Immature natural killer cell (primary cell): Measurements from ENCODE around the gene CSF2RB. TPM values are rescaled to one million over a fixed set of nuclear protein-coding genes. Genes with fewer than 3 reads are reported as not detected.

Experiments
- DNase-seq, 3 donors: peaks; one replicate each; pipeline ENCODE4 v3.0.0; 2022; ENCODE audit warnings: mixed read lengths in 1 of 3
- H3K27ac Mint-ChIP-seq, 6 donors: one replicate each; pipeline ENCODE4 v1.8.0; 2020; ENCODE audit warnings: mixed read lengths in 6 of 6, mild to moderate bottlenecking in 5 of 6, inconsistent platforms in 4 of 6, moderate library complexity in 3 of 6
- H3K27me3 Mint-ChIP-seq, 3 donors: one replicate each; pipeline ENCODE4 v1.8.0; 2020 to 2021; ENCODE audit warnings: low read depth in 3 of 3, mild to moderate bottlenecking in 3 of 3, mixed read lengths in 3 of 3, moderate library complexity in 3 of 3, inconsistent platforms in 1 of 3
- H3K36me3 Mint-ChIP-seq, 3 donors: one replicate each; pipeline ENCODE4 v1.8.0; 2020; ENCODE audit warnings: mixed read lengths in 3 of 3, inconsistent platforms in 2 of 3, mild to moderate bottlenecking in 2 of 3
- H3K4me1 Mint-ChIP-seq, 2 donors: one replicate each; pipeline ENCODE4 v1.8.0; 2020; ENCODE audit warnings: inconsistent platforms in 2 of 2, mild to moderate bottlenecking in 2 of 2, mixed read lengths in 2 of 2, moderate library complexity in 1 of 2
- H3K4me3 Mint-ChIP-seq, 5 donors: one replicate each; pipeline ENCODE4 v1.8.0; 2020; ENCODE audit warnings: mild to moderate bottlenecking in 5 of 5, mixed read lengths in 5 of 5, inconsistent platforms in 3 of 5, moderate library complexity in 3 of 5
- H3K9me3 Mint-ChIP-seq, 6 donors: one replicate each; pipeline ENCODE4 v1.8.0; 2020; ENCODE audit warnings: mild to moderate bottlenecking in 6 of 6, mixed read lengths in 6 of 6, inconsistent platforms in 4 of 6, moderate library complexity in 3 of 6
- polyA plus RNA-seq, 3 donors: library from polyadenylated mRNA; unstranded; fragments of 300-500 nt; fragmentation: Illumina TruSeq; gene quantifications; one replicate each; pipeline ENCODE4 v1.2.3, GENCODE V29; 2021

CSF2RB gene
- under 1 TPM in 2 of 3 donors, not detected in 1; 0.47 to 0.77 TPM for polyA plus RNA-seq

DNA sequence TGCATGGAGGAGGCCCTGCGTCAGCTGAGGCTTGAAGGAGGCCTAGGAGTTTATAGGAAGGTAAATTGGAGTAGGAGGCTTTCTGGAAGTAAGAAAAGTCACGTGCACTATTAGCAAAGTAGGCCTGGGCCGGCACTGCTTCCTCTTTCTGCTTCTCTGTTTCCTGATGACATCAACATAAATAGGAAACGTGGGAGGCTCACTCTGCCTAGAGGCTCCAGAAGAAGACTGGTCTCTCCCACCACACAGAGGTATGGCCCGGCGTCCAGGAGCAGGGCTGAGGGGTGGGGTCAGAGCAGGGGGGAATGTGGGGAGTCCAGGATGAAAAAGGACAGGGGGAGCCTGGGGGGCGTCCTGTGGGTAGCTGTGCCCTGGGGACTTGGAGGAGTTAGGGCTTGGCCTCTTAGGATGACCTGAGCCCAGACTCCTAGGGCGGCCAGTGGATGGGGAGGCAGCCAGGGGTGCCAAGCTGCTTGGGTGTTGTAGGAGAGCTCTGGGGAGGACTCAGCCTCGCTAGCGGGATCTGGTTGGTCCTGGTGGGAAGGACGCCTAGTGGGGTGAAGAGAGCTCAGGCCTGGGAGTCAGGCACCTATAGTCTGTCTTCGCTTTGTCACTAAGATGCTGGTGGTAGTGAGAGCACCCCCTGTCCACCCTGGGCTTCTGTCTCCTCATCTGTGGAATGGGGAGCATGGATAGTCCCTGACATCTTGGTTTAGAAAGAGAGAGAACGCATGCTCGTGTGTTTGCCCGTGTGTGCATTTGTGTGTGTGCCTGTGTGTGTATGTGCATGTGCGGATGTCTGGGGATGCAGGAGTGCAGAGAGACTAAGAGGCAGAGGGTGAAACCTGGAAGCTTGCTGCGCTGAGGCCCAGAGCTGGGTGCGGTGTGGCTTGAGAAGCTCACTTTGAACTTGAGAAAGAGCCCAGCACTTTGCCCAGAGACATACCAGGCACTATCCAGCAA lies at the start of gene CSF2RB:
Gene CSF2RB (plus strand): TSS at position 202 of the 963 bp plus-strand sequence. CDS start 8,580 bp downstream, outside the sequence.
- no peaks in the 10 kb centered on the region for H3K36me3 Mint-ChIP-seq
- peaks cover 3 to 24% (median 5%) of the 10 kb centered on the region in 3 donors for H3K27me3 Mint-ChIP-seq
- H3K4me1 Mint-ChIP-seq = no peaks in the 10 kb centered on the region
- H3K9me3 Mint-ChIP-seq = no peaks in the 10 kb centered on the region
- DNase-seq = no peak
- peak within 1 kb of the TSS in 1 of 6 donors; percentile 22 for H3K27ac Mint-ChIP-seq
- H3K4me3 Mint-ChIP-seq = peak within 1 kb of the TSS in 1 of 5 donors; percentile 12

DNA sequence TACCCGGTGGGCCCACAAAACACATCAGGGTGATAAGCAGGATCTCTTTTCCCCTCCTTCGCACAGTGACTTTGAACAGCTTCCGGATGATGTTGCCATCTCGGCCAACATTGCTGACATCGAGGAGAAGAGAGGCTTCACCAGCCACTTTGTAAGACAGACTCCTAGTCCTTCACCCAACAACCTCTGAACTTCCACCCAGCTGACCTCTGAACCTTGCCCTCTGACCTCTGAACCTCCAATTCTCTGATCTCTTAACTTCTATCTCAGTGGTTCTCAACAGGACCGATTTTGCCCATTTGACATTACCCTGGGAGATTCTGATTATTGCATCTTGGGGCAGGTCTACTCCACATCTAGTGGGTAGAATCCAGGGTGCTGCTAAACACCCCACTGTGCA lies 49.4 kb upstream of the CSF2RB start:
- no peak overlapping the region for H3K27ac Mint-ChIP-seq
- no peaks in the 10 kb centered on the region for H3K36me3 Mint-ChIP-seq
- DNase-seq = no peak
- no peak overlapping the region for H3K4me3 Mint-ChIP-seq
- no peaks in the 10 kb centered on the region for H3K9me3 Mint-ChIP-seq
- peaks cover 0 to 1% of the 10 kb centered on the region in 2 donors for H3K4me1 Mint-ChIP-seq
- H3K27me3 Mint-ChIP-seq = peaks cover 0 to 2% (median 2%) of the 10 kb centered on the region in 3 donors

DNA sequence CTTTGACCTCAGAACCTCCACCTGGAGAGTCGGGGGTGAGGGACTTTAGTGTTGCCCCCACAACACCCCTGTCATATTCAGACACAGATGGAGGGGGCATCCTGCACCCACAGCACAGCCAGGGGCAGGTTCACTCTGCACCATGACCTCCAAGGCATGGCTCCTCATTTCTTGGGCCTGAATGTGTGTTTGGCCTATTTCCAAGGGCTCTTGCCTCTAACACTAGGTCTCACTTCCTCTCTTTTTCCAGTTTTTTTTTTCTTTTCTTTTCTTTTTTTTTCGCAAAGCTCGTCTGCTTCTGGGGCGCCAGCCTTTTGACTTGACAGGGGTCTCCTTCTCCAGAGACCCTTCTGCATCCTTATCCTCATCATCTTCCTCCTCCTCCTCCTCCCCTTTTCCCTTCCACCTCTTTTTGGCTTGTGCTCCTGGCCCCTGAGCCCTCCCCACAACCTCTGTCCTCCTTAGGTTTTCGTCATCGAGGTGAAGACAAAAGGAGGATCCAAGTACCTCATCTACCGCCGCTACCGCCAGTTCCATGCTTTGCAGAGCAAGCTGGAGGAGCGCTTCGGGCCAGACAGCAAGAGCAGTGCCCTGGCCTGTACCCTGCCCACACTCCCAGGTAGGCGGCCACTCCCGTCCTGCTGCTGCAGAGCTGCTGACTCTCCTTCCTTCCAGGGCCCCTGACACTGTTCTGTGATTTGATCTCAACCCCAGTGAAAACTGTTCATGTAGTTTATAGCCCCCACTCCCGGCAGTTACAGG lies 48.8 kb upstream of the CSF2RB start:
- Mint-ChIP-seq H3K27ac (peak overlapping the region in 1 of 6 donors; percentile 52), H3K9me3 (no peaks in the 10 kb centered on the region), H3K27me3 (peaks cover 0 to 4% (median 4%) of the 10 kb centered on the region in 3 donors), H3K36me3 (no peaks in the 10 kb centered on the region), H3K4me3 (no peak overlapping the region), H3K4me1 (peaks cover 0 to 1% of the 10 kb centered on the region in 2 donors)
- no peak for DNase-seq

DNA sequence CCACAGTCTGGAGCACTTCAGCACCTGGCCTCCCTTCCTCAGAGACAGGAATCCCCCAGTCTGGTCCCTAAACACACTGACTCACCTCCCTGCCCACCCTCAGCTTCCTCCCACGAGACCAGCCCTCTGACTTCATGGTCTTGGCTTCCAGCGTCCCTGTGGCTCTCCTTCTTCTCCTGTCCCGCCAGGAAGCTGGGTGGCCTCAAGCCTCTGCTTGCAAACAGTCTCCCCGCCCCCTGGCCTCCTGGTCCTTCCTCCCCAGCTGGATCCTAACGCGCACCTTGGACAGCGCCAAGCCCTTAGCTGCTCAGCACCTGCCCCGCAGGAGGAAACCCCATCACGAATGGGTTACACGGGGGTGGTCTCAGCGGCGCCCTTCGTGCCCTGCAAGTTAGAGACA lies 48.1 kb upstream of the CSF2RB start:
- H3K36me3 Mint-ChIP-seq = no peaks in the 10 kb centered on the region
- H3K4me3 Mint-ChIP-seq = no peak overlapping the region
- peaks cover 0 to 7% (median 1%) of the 10 kb centered on the region in 3 donors for H3K27me3 Mint-ChIP-seq
- H3K27ac Mint-ChIP-seq = no peak overlapping the region
- peaks cover 0 to 1% of the 10 kb centered on the region in 2 donors for H3K4me1 Mint-ChIP-seq
- no peaks in the 10 kb centered on the region for H3K9me3 Mint-ChIP-seq
- no peak for DNase-seq

DNA sequence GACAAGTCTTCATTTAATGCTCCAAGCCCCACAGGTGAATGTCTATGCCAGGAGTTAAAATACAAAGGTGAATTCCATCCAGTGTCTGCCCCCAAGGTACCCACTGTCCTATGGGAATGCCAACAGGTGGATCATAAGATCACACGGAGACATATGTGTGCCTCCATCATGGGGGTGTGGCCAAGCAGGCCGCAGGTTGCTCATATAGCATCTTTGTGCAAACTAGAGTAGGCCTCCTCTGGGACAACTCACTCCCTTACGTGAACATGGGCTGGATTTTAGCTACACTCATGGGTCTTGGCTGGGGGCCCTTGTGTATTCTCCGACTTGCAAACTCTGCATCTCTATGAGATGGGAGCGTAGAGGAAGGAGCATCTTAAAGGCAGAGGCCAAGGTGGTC lies 45.7 kb upstream of the CSF2RB start:
- Mint-ChIP-seq H3K27ac (no peak overlapping the region), H3K36me3 (no peaks in the 10 kb centered on the region), H3K4me3 (no peak overlapping the region), H3K4me1 (no peaks in the 10 kb centered on the region), H3K27me3 (peaks cover 1 to 7% (median 2%) of the 10 kb centered on the region in 3 donors), H3K9me3 (no peaks in the 10 kb centered on the region)
- DNase-seq = no peak

DNA sequence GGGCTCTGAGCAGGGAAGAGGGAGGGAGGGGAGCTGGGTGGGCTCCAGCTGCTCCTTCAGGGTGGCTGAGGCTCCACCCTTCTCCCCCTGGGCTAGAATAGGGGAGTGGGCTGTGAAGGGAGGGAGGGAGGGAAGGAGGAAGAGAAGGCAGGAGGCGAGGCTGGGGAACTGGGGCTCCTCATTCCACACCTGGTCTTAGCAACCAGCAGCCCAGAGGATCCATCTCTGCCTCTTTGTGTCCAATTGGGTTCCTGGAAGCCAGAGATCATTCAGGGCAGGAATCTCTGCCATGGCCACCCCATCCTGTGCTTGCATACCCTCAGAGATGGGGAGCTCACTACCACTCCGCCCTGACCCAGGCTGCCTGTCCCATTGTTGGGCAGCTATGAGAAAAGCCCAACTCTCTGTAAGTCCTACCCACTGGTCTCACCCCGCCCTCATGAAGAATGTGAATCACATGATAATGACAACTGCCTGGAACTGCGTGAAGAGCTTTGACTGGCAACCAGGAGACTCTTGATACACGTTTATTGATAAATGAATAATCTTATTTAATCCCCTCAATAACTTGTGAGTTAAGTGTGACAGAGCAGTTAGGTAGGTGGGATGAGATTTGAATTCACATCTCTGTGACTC lies 44.8 kb upstream of the CSF2RB start:
- no peaks in the 10 kb centered on the region for H3K36me3 Mint-ChIP-seq
- peaks cover 1 to 7% (median 4%) of the 10 kb centered on the region in 3 donors for H3K27me3 Mint-ChIP-seq
- no peak overlapping the region for H3K4me3 Mint-ChIP-seq

DNA sequence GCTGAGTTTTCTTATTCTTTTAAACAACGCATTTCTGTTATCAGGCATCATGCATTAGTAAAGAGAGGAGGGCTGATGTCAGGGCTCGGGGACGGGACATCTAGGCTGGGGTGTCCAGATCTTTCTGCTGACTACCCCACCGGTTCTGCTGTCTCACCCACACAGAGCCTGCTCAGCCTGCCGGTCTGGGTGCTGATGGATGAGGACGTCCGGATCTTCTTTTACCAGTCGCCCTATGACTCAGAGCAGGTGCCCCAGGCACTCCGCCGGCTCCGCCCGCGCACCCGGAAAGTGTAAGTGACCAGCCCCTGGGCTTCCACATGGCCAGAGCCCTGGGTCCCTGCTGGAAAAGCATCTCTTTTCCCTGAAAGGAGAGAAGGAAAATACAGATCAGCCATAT lies 43.2 kb upstream of the CSF2RB start:
- no peak for DNase-seq
- peaks cover 1 to 5% (median 4%) of the 10 kb centered on the region in 3 donors for H3K27me3 Mint-ChIP-seq
- no peaks in the 10 kb centered on the region for H3K9me3 Mint-ChIP-seq
- H3K36me3 Mint-ChIP-seq = no peaks in the 10 kb centered on the region
- peaks cover 6 to 7% of the 10 kb centered on the region in 2 donors for H3K4me1 Mint-ChIP-seq
- no peak overlapping the region for H3K27ac Mint-ChIP-seq
- no peak overlapping the region for H3K4me3 Mint-ChIP-seq

More for the DNA sequence above, 44.8 kb upstream of the CSF2RB start:
- Mint-ChIP-seq H3K9me3 (no peaks in the 10 kb centered on the region), H3K4me1 (peaks cover 2% of the 10 kb centered on the region in 2 donors), H3K27ac (no peak overlapping the region)
- no peak for DNase-seq

DNA sequence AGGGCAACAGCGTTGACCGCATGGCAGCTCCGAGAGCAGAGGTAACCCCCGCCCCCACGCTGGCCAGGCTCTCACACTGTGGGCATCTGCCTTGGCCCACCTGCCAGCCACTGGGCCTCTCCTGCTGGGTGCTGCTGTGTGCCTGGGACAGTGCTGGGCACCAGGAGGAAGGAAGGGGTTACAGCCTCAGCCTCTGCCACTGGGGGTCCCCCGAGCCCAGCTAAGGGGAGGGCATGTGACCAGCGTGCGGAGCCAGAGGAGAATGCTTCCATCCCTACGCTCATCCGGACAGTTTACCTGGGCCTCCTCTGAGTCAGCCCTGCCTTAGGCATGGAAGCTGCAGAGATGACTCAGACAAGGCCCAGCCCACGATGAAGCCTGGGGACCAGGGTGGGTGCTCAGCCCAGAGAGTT lies 41.8 kb upstream of the CSF2RB start:
- Mint-ChIP-seq H3K27me3 (peaks cover 1 to 5% (median 4%) of the 10 kb centered on the region in 3 donors), H3K27ac (no peak overlapping the region), H3K36me3 (no peaks in the 10 kb centered on the region), H3K4me1 (peaks cover 6 to 7% of the 10 kb centered on the region in 2 donors), H3K9me3 (no peaks in the 10 kb centered on the region), H3K4me3 (no peak overlapping the region)
- no peak for DNase-seq

DNA sequence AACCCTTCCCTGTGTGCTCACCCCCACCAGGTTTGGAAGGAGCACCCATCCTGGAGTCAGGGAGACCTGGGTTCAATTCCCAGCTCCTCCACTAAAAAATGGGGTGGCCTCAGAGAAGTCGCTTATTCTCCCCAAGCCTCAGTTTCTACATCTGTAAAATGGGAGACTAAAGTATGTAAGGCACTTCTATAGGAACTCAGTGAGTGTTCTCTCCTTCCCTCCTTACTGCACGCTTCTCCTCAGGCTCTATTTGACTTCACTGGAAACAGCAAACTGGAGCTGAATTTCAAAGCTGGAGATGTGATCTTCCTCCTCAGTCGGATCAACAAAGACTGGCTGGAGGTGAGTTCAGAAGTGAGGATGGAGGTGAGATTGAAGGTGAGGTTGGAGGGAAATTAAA lies 41.3 kb upstream of the CSF2RB start:
- no peak overlapping the region for H3K4me3 Mint-ChIP-seq
- H3K9me3 Mint-ChIP-seq = no peaks in the 10 kb centered on the region
- peaks cover 6 to 7% of the 10 kb centered on the region in 2 donors for H3K4me1 Mint-ChIP-seq
- peak overlapping the region in 2 of 6 donors; percentile 41 to 63 for H3K27ac Mint-ChIP-seq
- DNase-seq = no peak
- peaks cover 1 to 5% (median 4%) of the 10 kb centered on the region in 3 donors for H3K27me3 Mint-ChIP-seq
- no peaks in the 10 kb centered on the region for H3K36me3 Mint-ChIP-seq

DNA sequence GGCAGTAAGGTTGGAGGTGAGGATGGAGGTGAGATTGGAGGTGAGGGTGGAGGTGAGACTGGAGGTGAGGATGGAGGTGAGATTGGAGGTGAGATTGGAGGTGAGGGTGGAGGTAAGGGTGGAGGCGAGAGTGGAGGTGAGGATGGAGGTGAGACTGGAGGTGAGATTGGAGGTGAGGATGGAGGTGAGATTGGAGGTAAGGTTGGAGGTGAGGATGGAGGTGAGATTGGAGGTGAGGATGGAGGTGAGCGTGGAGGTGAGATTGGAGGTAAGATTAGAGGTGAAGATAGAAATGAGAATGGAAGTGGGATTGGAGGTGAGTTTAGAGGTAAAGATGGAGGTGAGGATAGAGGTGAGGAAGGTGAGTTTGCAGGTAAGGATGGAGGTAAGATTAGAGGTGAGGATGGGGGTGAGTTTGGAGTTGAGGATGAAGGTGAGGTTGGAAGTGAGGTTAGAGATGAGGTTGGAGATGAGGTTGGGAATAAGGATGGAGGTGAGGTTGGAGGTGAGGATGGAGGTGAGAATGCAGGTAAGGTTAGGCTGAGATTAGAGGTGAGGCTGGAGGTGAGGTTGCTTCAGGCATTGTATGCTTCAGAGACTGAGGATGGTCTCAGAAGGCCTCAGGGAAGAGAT lies 40.4 kb upstream of the CSF2RB start:
- H3K36me3 Mint-ChIP-seq = no peaks in the 10 kb centered on the region
- peaks cover 6 to 7% of the 10 kb centered on the region in 2 donors for H3K4me1 Mint-ChIP-seq
- peak overlapping the region in 1 of 6 donors; percentile 65 for H3K27ac Mint-ChIP-seq
- H3K27me3 Mint-ChIP-seq = peaks cover 1 to 8% (median 4%) of the 10 kb centered on the region in 3 donors
- no peak for DNase-seq
- no peaks in the 10 kb centered on the region for H3K9me3 Mint-ChIP-seq
- H3K4me3 Mint-ChIP-seq = no peak overlapping the region

DNA sequence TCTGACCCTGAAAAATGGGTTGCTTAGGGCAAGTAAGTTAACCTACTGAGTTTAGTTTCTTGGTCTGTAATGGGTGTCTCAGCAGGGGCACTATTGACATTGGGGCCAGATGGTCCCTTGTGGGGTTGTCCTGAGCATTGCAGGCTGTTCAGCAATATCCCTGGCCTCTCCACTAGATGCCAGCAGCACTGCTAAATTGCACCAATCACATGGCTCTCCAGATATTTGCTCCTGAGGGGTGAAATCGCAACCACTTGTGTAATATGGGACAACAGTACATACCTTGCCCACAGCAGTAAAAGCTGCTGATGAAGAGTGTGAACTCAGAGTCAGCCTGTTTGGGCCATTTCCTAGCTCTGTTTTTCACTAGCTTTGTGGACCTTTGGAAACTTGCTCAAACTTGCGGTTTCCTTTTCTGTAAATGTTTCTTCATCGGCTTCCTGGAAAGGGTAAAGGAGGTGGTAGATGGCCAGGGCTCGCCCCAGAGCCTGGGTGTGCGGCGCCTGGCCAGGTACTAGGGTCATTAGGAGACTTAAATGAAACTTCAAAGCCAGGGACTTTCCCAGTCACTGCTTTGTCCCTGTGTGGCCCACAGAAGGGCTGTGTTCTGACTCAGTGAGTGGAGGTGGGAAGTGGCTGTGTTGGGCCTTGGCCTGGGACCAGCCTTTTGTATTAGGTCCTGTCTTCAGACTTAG lies 39.7 kb upstream of the CSF2RB start:
- DNase-seq = no peak
- peaks cover 1 to 8% (median 4%) of the 10 kb centered on the region in 3 donors for H3K27me3 Mint-ChIP-seq
- H3K36me3 Mint-ChIP-seq = no peaks in the 10 kb centered on the region
- H3K4me3 Mint-ChIP-seq = no peak overlapping the region
- peak overlapping the region in 4 of 6 donors; percentile 29 to 51 (median 43) for H3K27ac Mint-ChIP-seq
- H3K9me3 Mint-ChIP-seq = no peaks in the 10 kb centered on the region
- peaks cover 6 to 7% of the 10 kb centered on the region in 2 donors for H3K4me1 Mint-ChIP-seq

DNA sequence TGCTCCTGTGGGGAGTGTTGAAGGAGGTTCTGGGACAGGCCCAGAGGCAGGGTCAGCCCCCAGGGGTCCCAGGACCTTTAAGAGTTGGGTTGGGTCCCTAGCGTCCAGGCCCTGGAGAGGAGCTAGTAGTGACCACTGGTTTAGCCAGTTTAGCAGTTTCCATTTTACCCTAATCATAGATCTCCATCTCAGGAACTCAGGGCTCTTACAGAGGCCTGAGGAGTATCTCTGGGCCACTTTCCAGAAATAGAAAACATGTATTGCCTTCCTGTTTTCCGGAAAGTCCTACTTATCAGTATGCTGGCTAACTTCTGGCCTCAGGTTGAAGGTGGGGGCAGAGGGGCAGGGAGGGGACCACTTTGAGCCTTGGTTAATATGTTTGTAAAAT lies 39.1 kb upstream of the CSF2RB start:
- H3K4me1 Mint-ChIP-seq = peaks cover 6 to 7% of the 10 kb centered on the region in 2 donors
- no peaks in the 10 kb centered on the region for H3K36me3 Mint-ChIP-seq
- DNase-seq = no peak
- H3K9me3 Mint-ChIP-seq = no peaks in the 10 kb centered on the region
- H3K27me3 Mint-ChIP-seq = peaks cover 1 to 8% (median 4%) of the 10 kb centered on the region in 3 donors
- H3K4me3 Mint-ChIP-seq = no peak overlapping the region
- H3K27ac Mint-ChIP-seq = peak overlapping the region in 3 of 6 donors; percentile 29 to 51 (median 41)
